Bronchial epithelial cell (primary cell): ENCODE data around the gene THRA. TPM values are rescaled to one million over a fixed set of nuclear protein-coding genes. Genes with fewer than 3 reads are reported as not detected.

ENCODE experiments used
- DNase-seq: peaks from one replicate; pipeline ENCODE4 v3.0.0-alpha.2; 2010; ENCODE audit warnings: low read depth
- FAIRE-seq: peaks from 2 replicates; lab custom pipeline; 2011; peaks lifted over from hg19 to GRCh38; lab: Jason Lieb, UNC
- H3K27me3 ChIP-seq: 2 replicates; pipeline ENCODE4 v1.5.1; 2011; ENCODE audit warnings: low read length; ENCODE audit not compliant: control insufficient read depth, insufficient read depth
- H3K36me3 ChIP-seq: 2 replicates; pipeline ENCODE4 v1.5.1; 2011; ENCODE audit warnings: low read length; ENCODE audit not compliant: control insufficient read depth, insufficient read depth
- H3K4me3 ChIP-seq: 2 replicates; pipeline ENCODE4 v1.5.1; 2011; ENCODE audit warnings: mild to moderate bottlenecking, low read depth, low read length, control low read depth
- CTCF ChIP-seq: IDR thresholded peaks from 2 replicates; pipeline ENCODE4 v1.5.1; 2011; ENCODE audit warnings: mild to moderate bottlenecking, moderate library complexity, low read length, control low read depth, inconsistent platforms; ENCODE audit not compliant: insufficient read depth, severe bottlenecking
- total RNA-seq: library from RNA; depleted of rRNA; stranded (reverse); fragments of >200 nt; gene quantifications from 2 replicates; pipeline ENCODE4 v1.2.1, GENCODE V29; 2014

THRA gene
- total RNA-seq, 1 donor from 2014 or later = 5.8 TPM

DNA sequence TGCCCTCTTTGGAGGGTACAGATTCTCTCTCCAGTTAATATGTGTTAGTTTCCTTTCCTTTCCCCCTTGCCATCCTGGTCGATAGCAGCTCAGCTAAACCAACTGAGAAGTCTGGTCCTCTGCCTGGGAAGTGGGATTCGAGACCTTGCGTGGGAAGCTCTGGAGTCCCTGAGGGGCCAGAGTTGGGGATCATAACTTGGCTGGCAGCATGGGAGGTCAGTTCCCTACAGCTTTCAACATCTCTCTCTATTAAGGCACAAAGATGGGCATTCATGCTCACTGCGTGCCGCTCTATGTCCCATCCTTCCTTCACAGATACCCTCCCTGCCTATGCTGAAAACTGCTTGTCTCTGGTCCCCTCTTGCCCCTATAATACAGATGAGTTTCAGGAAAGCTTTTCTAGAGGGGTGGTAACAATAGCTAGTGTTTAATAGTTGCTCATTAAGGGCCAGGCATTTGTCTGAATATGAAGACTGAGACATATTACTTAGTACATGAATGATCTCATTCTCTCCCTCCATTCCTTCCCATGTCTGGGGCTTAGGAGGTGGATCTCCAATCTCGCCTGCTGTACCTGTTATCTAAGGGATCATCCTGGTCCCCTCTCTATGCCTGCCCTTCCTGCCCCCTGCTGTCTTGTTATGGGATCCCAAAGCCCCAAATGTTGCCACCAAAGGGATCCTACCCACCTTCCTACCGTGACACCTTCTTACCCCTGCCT lies 10.8 kb downstream of the THRA start:
- no peaks in the 10 kb centered on the region for H3K36me3 ChIP-seq
- FAIRE-seq (no peak), DNase-seq (no peak)
- peaks cover 2% of the 10 kb centered on the region for H3K27me3 ChIP-seq
- H3K4me3 ChIP-seq = no peak overlapping the region
- no peak for TF ChIP-seq CTCF

GRCh38 chr17:40074175-40074512 lies 11.4 kb downstream of the THRA start:
- Histone ChIP-seq H3K27me3 (peaks cover 2% of the 10 kb centered on the region), H3K36me3 (no peaks in the 10 kb centered on the region), H3K4me3 (no peak overlapping the region)
- no peak for TF ChIP-seq CTCF
- DNase-seq (no peak), FAIRE-seq (no peak)

DNA sequence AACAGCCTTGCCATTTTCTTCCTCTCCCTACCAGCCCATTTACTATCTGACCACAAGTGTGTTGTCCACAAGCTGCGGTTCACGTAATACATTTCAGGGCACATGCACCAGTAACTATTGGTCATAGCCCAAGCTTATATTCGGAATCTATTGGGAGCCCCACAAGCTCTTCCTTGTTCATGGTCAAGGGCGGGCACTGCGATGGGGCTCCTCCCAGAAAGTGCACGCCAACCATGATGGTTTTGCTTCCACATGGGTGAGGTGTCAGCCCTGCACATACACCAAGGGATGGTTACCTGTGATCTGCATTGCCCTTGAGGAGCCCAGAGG lies 12.1 kb downstream of the THRA start:
- no peak for DNase-seq
- TF ChIP-seq CTCF = no peak
- Histone ChIP-seq H3K27me3 (peaks cover 2% of the 10 kb centered on the region), H3K36me3 (no peaks in the 10 kb centered on the region), H3K4me3 (no peak overlapping the region)
- FAIRE-seq = no peak

DNA sequence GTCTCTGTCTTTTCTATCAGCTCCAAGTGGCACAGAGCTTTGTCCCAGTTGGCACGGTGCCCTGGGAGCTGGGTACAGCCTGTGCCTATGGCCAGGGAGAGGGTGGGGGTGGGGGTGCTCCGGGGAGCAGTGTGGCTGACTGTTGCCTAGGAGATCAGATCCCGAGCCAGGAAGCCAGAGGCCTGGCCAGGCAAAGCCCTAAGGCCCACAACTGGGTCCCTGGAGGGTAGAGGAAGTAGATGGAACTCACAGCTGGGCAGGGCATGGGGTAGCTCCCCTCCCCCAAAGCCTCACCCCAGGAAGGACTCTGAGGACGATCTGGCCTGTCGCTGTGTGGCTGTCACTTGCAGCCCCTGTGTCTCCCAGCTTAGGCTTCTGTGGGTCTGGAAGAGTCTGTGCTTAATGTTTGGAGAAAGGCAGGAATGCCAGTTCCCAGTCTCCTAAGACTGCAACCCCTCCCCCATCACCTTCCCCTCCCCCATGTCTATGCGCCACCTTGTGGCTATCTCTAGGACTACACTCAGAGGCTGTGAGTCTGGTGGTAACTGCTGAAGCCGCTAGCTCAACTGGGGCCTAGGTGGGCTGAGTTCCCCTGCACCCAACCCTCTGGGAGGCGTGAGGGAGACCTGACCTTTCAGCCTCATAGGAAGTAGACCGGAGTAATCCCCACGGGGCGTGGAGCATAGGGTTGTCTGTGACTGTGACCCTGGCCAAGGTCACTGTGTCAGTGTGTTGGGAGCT lies 12.6 kb downstream of the THRA start:
- TF ChIP-seq CTCF = peak; percentile 86
- Histone ChIP-seq H3K36me3 (no peaks in the 10 kb centered on the region), H3K4me3 (no peak overlapping the region), H3K27me3 (peaks cover 2% of the 10 kb centered on the region)
- no peak for FAIRE-seq
- DNase-seq = peak; percentile 30

- Histone ChIP-seq H3K36me3 (no peaks in the 10 kb centered on the region), H3K27me3 (peaks cover 2% of the 10 kb centered on the region), H3K4me3 (no peak overlapping the region)
- no peak for TF ChIP-seq CTCF
- DNase-seq (no peak), FAIRE-seq (peak; percentile 66)
These were observed 13.3 kb downstream of the THRA start for GRCh38 chr17:40075942-40076498.
